Motor neuron (in vitro differentiated cells): ENCODE results near the gene GUCA1A. TPM values are rescaled to one million over a fixed set of nuclear protein-coding genes. Genes with fewer than 3 reads are reported as not detected.

ENCODE experiments used
- ATAC-seq, 8 experiments: fragments of 200-7000 bp; cut with Tn5 transposase; replicated peaks in 6 of 8; 2 replicates each; pipeline ENCODE4 v1.8.0; 2021; ENCODE audit warnings: mild to moderate bottlenecking in 8 of 8, moderate library complexity in 8 of 8
- H3K27ac ChIP-seq, 2 donors: fragments of 250-450 bp; sonication (Bioruptor Pico); 2 replicates each; pipeline ENCODE4 v1.9.0; 2021; ENCODE audit warnings: antibody characterized with exemption in 2 of 2, mild to moderate bottlenecking in 2 of 2, moderate library complexity in 1 of 2
- H3K4me1 ChIP-seq, 2 donors: fragments of 250-450 bp; sonication (Bioruptor Pico); replicated peaks in 1 of 2; 2 replicates each; pipeline ENCODE4 v1.6.1; 2021; ENCODE audit warnings: antibody characterized with exemption in 2 of 2, mild to moderate bottlenecking in 2 of 2, moderate library complexity in 1 of 2
- H3K4me3 ChIP-seq, 5 donors: fragments of 250-450 bp; sonication (Bioruptor Pico); 2 replicates each; pipeline ENCODE4 v1.9.0; 2021; ENCODE audit warnings: antibody characterized with exemption in 5 of 5, mild to moderate bottlenecking in 5 of 5, moderate library complexity in 4 of 5
- WGBS, 10 experiments: fragments of 450-650 bp; shearing (Covaris generic); methylation state at CpG; one replicate each; pipeline ENCODE4 v1.0.0; 2022; 5-methylcytosine and 5-hydroxymethylcytosine counted together
- in situ Hi-C, 9 experiments: fragments of 400-800 bp; cut with MboI; loops; one replicate each; pipeline ENCODE4 v1.15.0; 2021; ENCODE audit warnings: low sequenced_read_pairs in 9 of 9, low pct_unique_long_range_greater_than_20kb in 2 of 9; ENCODE audit not compliant: unreplicated experiment in 9 of 9
- total RNA-seq, 8 experiments: library from RNA; unstranded; fragments of 300-600 nt; gene quantifications; 2 replicates each; pipeline versions ENCODE4 v1.2.3 to v1.2.4, GENCODE V29; 2022

Gene GUCA1A
- total RNA-seq, 8 experiments from 2014 or later, result 0.25 to 4.2 (median 1.5) TPM; not detected in 1

- in situ Hi-C loops, result loop anchor here in 1 of 9 experiments (25.0 kb wide), 1 partner anchor 312 kb away; no protein-coding TSS in a partner anchor
- Histone ChIP-seq H3K4me3 (no peak overlapping the region), H3K4me1 (peaks cover 0 to 5% of the 10 kb centered on the region in 2 donors), H3K27ac (no peak overlapping the region)
- no peak for ATAC-seq
- WGBS, 10 experiments, result 7 to 100% (median 89%) methylated on average over 3 to 4 of the region's 4 CpGs
Observed at GRCh38 chr6:42225419-42225818, 52.3 kb downstream of the GUCA1A start.

DNA sequence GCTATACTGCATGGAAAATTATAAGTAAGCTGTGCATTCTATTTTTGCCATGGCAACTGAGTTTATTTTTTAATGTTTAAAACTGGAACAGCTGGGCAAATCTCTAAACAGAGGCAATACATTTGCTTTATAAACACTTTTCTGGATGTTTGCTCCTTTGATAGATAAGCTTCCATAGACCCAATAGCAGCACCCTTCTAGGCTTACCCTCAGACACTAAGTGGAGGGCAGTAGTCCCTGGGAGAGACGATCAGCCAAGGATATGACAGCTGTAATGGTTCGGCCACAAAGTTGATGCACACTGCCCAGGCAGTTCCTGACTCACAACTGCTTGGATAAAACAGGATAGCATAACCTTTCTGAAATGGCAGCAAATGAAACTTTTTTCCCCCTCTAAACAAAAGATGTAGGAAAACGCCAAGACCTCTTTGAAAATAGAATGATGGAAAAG lies 53.0 kb downstream of the GUCA1A start:
- Histone ChIP-seq H3K4me1 (peaks cover 0 to 5% of the 10 kb centered on the region in 2 donors), H3K4me3 (no peak overlapping the region), H3K27ac (no peak overlapping the region)
- peak; percentile 7 to 55 (median 40) for ATAC-seq
- in situ Hi-C loops, result loop anchor here in 1 of 9 experiments (25.0 kb wide), 1 partner anchor 311 kb away; no protein-coding TSS in a partner anchor
- WGBS, 10 experiments, result 8 to 83% (median 62%) methylated on average over 1 to 3 of the region's 3 CpGs; no CpG with 5 or more reads in 1 of the 10 experiments

DNA sequence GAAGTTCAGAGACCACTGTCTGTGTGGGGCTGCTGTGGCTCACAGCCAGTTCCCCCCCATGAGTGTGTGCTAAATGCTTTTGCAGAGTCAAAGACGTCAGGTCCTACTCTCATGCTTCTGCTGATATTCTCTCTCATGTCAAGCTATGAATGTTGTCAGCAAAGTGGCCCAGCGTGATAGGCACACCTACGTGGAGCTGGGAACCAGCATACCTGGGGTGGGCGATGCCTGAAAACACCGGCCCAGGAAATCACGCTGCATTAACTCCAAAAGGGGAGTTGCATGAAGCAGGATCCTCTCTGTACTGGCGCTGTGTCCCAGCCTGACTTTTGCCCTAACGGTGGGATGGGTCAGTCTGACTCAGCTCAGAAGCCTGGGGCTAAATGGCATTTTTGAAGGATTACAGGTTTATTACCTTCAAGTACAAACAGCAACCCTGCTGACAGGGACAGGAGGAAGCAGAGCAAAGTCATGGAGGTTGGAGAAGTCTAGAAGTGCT lies 53.5 kb downstream of the GUCA1A start:
- 11 to 100% (median 67%) methylated on average over 1 to 4 of the region's 8 CpGs; no CpG with 5 or more reads in 1 of the 10 experiments for WGBS, 10 experiments
- H3K4me1 ChIP-seq, result peaks cover 0 to 5% of the 10 kb centered on the region in 2 donors
- in situ Hi-C loops, result loop anchor here in 1 of 9 experiments (25.0 kb wide), 1 partner anchor 311 kb away; no protein-coding TSS in a partner anchor
- no peak overlapping the region for H3K27ac ChIP-seq
- no peak overlapping the region for H3K4me3 ChIP-seq
- ATAC-seq, result peak; percentile 17 to 58 (median 46)

- in situ Hi-C loops, result loop anchor here in 1 of 9 experiments (25.0 kb wide), 1 partner anchor 310 kb away; no protein-coding TSS in a partner anchor
- H3K4me1 ChIP-seq, result peaks cover 0 to 5% of the 10 kb centered on the region in 2 donors
- no peak overlapping the region for H3K27ac ChIP-seq
- WGBS, 10 experiments, result 69 to 100% (median 93%) methylated on average over 2 to 8 of the region's 9 CpGs
- ATAC-seq, result no peak
- no peak overlapping the region for H3K4me3 ChIP-seq
Observed at GRCh38 chr6:42227173-42227850, 54.1 kb downstream of the GUCA1A start.

- WGBS, 10 experiments, result 81 to 100% (median 96%) methylated on average over 1 to 13 of the region's 15 CpGs
- in situ Hi-C loops, result loop anchor here in 1 of 9 experiments (25.0 kb wide), 1 partner anchor 309 kb away; no protein-coding TSS in a partner anchor
Observed at GRCh38 chr6:42228305-42228704, 55.1 kb downstream of the GUCA1A start.

More at GRCh38 chr6:42228305-42228704, 55.1 kb downstream of the GUCA1A start:
- ATAC-seq, result no peak
- H3K4me3 ChIP-seq, result no peak overlapping the region
- no peak overlapping the region for H3K27ac ChIP-seq
- peaks cover 0 to 5% of the 10 kb centered on the region in 2 donors for H3K4me1 ChIP-seq

Other genes with a start within 250 kb of the GUCA1A start
- gene CCND3, start 231.6 kb upstream of the GUCA1A start, total RNA-seq, result 10 to 100 TPM; 10.3 to 32.6 (median 19.0) TPM
- 10 to 100 TPM in 3 of 8 experiments, 1 to 10 TPM in 5; 3.7 to 22.7 (median 8.9) TPM for gene TAF8, start 122.8 kb upstream of the GUCA1A start, total RNA-seq
- gene C6orf132, start 30.7 kb upstream of the GUCA1A start, total RNA-seq, result under 1 TPM in 7 of 8 experiments, not detected in 1; under 0.01 to 1.00 (median 0.25) TPM
- 1 to 10 TPM in 7 of 8 experiments, under 1 TPM in 1; 0.63 to 4.5 (median 1.8) TPM for gene GUCA1B, start 21.6 kb downstream of the GUCA1A start, total RNA-seq
- gene MRPS10, start 44.5 kb downstream of the GUCA1A start, total RNA-seq, result 10 to 100 TPM; 19.6 to 52.8 (median 33.8) TPM